MM.1S (cell line): ENCODE measurements around the gene DDX39B.
"Not testable (repeated sequence)": the region's sequence is repeated elsewhere in the genome, so short reads cannot be mapped to it uniquely, and the experiment has no call there.

Source experiments
- DNase-seq: peaks from one replicate; pipeline ENCODE4 v3.0.0-alpha.2; 2015
- H2AFZ ChIP-seq: fragments of 300-600 bp; sonication (generic); 2 replicates; pipeline ENCODE4 v1.6.0; 2016; ENCODE audit warnings: antibody characterized with exemption, low read length
- H3F3A ChIP-seq: fragments of 300-600 bp; sonication (generic); 2 replicates; pipeline ENCODE4 v1.6.1; 2016; ENCODE audit warnings: mild to moderate bottlenecking, antibody characterized with exemption, low read length, moderate library complexity, mixed read lengths; ENCODE audit not compliant: insufficient read depth
- H3K27ac ChIP-seq: fragments of 300-600 bp; sonication (generic); 2 replicates; pipeline ENCODE4 v1.5.1; 2016; ENCODE audit warnings: mild to moderate bottlenecking, low read length
- H3K27me3 ChIP-seq: fragments of 300-600 bp; sonication (generic); replicated peaks from 2 replicates; pipeline ENCODE4 v1.6.0; 2016; ENCODE audit warnings: low read length; ENCODE audit not compliant: insufficient read depth
- H3K36me3 ChIP-seq: fragments of 300-600 bp; sonication (generic); replicated peaks from 2 replicates; pipeline ENCODE4 v1.6.1; 2016; ENCODE audit warnings: mild to moderate bottlenecking, low read length, mixed read lengths; ENCODE audit not compliant: insufficient read depth
- H3K4me1 ChIP-seq: fragments of 300-600 bp; sonication (generic); 2 replicates; pipeline ENCODE4 v1.6.1; 2016; ENCODE audit warnings: low read length, mixed read lengths
- H3K4me2 ChIP-seq: fragments of 300-600 bp; sonication (generic); 2 replicates; pipeline ENCODE4 v1.6.0; 2016; ENCODE audit warnings: low read depth, low read length
- H3K4me3 ChIP-seq: fragments of 300-600 bp; sonication (generic); 2 replicates; pipeline ENCODE4 v1.5.1; 2016; ENCODE audit warnings: low read length, mixed read lengths
- H3K79me2 ChIP-seq: fragments of 300-600 bp; sonication (generic); 2 replicates; pipeline ENCODE4 v1.6.1; 2016; ENCODE audit warnings: mixed run types, low read length, mixed read lengths
- H3K9ac ChIP-seq: fragments of 300-600 bp; sonication (generic); 2 replicates; pipeline ENCODE4 v1.6.1; 2016; ENCODE audit warnings: low read length, mixed read lengths
- H3K9me2 ChIP-seq: fragments of 300-600 bp; sonication (generic); replicated peaks from 2 replicates; pipeline ENCODE4 v1.6.1; 2016; ENCODE audit warnings: mild to moderate bottlenecking, low read length, mixed read lengths; ENCODE audit not compliant: insufficient read depth
- H3K9me3 ChIP-seq: fragments of 300-600 bp; sonication (generic); replicated peaks from 2 replicates; pipeline ENCODE4 v1.6.1; 2016; ENCODE audit warnings: mild to moderate bottlenecking, low read length, mixed read lengths; ENCODE audit not compliant: insufficient read depth
- H4K20me1 ChIP-seq: fragments of 300-600 bp; sonication (generic); 2 replicates; pipeline ENCODE4 v1.6.1; 2016; ENCODE audit warnings: mild to moderate bottlenecking, low read length, moderate library complexity, mixed read lengths; ENCODE audit not compliant: insufficient read depth
- CTCF ChIP-seq: fragments of 300-600 bp; sonication (generic); IDR thresholded peaks from 2 replicates; pipeline ENCODE4 v1.5.1; 2016; ENCODE audit warnings: antibody characterized with exemption, low read length, mixed read lengths
- EZH2 ChIP-seq: fragments of 300-600 bp; sonication (generic); optimal IDR thresholded peaks from 2 replicates; pipeline ENCODE3; 2017; ENCODE audit warnings: low read depth, mild to moderate bottlenecking, antibody characterized with exemption, low read length, mixed read lengths
- EZH2phosphoT487 ChIP-seq: fragments of 300-600 bp; sonication (generic); IDR thresholded peaks from 2 replicates; pipeline ENCODE4 v1.6.1; 2018; ENCODE audit warnings: antibody characterized with exemption, low read length

Gene DDX39B

DNA sequence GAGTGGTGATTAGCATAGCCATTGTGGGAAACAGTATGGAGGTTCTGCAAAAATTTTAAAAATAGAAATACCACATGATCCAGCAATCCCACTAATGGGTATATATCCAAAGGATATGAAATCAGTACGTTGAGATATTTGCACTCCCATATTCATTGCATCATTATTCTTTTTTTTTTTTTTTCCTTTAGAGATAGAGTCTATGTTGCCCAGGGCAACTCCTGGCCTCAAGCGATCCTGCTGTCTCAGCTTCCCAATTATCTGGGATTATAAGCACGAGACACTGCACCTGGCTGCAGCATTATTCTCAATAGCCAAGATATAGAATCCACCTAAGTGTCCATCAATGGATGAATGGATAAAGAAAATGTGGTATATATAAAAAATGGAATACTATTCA is 20.0 kb downstream of the DDX39B start:
- H3F3A ChIP-seq: no peaks in the 10 kb centered on the region
- TF ChIP-seq CTCF (no peak), EZH2phosphoT487 (no peak), EZH2 (no peak)
- H3K27me3 ChIP-seq: no peaks in the 10 kb centered on the region
- no peak overlapping the region for H3K4me3 ChIP-seq
- H3K9me2 ChIP-seq: no peaks in the 10 kb centered on the region
- no peaks in the 10 kb centered on the region for H3K79me2 ChIP-seq
- H3K27ac ChIP-seq: no peak overlapping the region
- H4K20me1 ChIP-seq: no peaks in the 10 kb centered on the region
- no peak overlapping the region for H3K9ac ChIP-seq
- DNase-seq: no peak
- H2AFZ ChIP-seq: no peak overlapping the region
- no peak overlapping the region for H3K4me2 ChIP-seq
- H3K36me3 ChIP-seq: no peaks in the 10 kb centered on the region
- H3K9me3 ChIP-seq: no peaks in the 10 kb centered on the region
- no peaks in the 10 kb centered on the region for H3K4me1 ChIP-seq

DNA sequence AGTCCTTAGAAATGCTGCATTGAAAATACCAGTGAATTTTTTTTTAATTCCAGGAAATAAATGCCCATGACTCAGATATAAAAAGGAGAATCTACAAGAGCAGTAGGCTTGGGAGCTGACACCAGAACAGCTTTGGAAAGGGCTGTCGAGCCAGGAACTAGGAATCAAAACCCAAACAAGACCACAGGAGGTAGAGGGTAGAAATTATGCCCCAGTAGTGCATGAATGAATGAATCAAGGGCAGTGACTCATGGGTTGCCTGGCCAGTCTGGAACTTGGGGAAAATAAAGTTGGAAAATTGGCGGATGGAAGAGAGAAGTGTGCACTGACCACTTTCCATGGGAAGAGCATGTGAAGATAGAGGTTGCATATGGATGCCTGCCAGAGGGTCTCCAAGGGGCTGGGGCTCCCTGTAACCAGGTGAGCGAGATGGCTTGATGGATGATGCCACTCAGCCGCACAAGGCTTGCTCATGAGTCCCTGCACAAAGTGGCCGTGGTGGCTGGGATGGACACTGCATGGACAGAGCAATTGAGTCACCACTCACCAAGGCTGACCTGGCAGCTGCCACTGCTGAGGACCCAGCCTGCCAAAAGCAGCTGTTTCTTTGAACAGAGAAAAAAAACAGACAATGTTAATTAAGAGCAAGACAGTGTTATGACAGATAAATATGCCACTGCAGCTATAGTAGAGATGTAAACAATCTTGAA is 28.2 kb downstream of the DDX39B start:
- H3K79me2 ChIP-seq: no peaks in the 10 kb centered on the region
- TF ChIP-seq EZH2phosphoT487 (no peak), EZH2 (no peak), CTCF (no peak)
- H3K36me3 ChIP-seq: no peaks in the 10 kb centered on the region; the same call in 1 of the 2 replicates
- no peak overlapping the region for H3K27ac ChIP-seq
- no peak for DNase-seq
- H3F3A ChIP-seq: no peaks in the 10 kb centered on the region
- no peaks in the 10 kb centered on the region for H3K4me1 ChIP-seq
- H3K9ac ChIP-seq: no peak overlapping the region
- H3K9me2 ChIP-seq: no peaks in the 10 kb centered on the region
- no peaks in the 10 kb centered on the region for H4K20me1 ChIP-seq
- H2AFZ ChIP-seq: no peak overlapping the region
- no peaks in the 10 kb centered on the region for H3K9me3 ChIP-seq
- H3K27me3 ChIP-seq: no peaks in the 10 kb centered on the region
- no peak overlapping the region for H3K4me2 ChIP-seq
- no peak overlapping the region for H3K4me3 ChIP-seq

DNA sequence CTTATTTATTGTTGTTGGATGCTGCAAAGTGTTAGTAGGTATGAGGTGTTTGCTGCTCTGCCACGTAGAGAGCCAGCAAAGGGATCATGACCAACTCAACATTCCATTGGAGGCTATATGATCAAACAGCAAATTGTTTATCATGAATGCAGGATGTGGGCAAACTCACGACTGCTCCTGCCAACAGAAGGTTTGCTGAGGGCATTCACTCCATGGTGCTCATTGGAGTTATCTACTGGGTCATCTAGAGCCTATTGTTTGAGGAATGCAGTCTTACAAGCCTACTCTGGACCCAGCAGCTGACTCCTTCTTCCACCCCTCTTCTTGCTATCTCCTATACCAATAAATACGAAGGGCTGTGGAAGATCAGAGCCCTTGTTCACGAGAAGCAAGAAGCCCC is 31.8 kb downstream of the DDX39B start:
- no peak for DNase-seq
- H3K9ac ChIP-seq: no peak overlapping the region
- no peaks in the 10 kb centered on the region for H3K9me2 ChIP-seq
- TF ChIP-seq CTCF: no peak
- H3K4me2 ChIP-seq: no peak overlapping the region
- H3K27ac ChIP-seq: no peak overlapping the region
- no peaks in the 10 kb centered on the region for H3K9me3 ChIP-seq
- H4K20me1 ChIP-seq: peaks cover 11% of the 10 kb centered on the region
- H3F3A ChIP-seq: no peaks in the 10 kb centered on the region
- H3K4me1 ChIP-seq: no peaks in the 10 kb centered on the region
- H3K27me3 ChIP-seq: no peaks in the 10 kb centered on the region
- peaks cover 30% of the 10 kb centered on the region for H3K79me2 ChIP-seq
- H2AFZ ChIP-seq: no peak overlapping the region
- no peak overlapping the region for H3K4me3 ChIP-seq
- H3K36me3 ChIP-seq: no peaks in the 10 kb centered on the region; the same call in none of the 2 replicates

DNA sequence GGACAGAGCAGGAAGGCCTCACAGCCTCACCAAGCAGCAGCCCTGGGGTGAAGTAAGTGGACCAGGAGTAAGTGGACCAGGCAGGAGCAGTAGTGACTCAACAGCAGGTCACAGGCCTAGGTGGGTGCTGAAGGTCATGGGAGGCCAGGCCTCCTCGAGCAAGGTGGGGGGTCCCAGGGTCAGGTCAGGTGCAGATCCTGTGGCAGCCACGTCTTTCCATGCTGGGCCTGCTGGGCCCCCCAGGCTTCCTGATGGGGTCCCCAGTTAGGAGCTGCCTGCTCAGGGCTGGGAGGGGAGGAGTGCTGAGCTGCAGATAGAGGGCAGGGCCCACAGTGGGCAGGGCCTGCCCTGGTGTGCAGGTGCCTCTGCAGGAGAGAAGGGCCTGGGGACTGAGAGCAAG is 32.8 kb downstream of the DDX39B start:
- DNase-seq, H3K4me3 ChIP-seq, H3K9me2 ChIP-seq, H3K27ac ChIP-seq, H3K27me3 ChIP-seq, H3K9me3 ChIP-seq, H3K36me3 ChIP-seq, H3F3A ChIP-seq, H2AFZ ChIP-seq, H3K9ac ChIP-seq, H3K4me1 ChIP-seq, H3K4me2 ChIP-seq: not testable (repeated sequence)
- Histone ChIP-seq H3K79me2 (peaks cover 40% of the 10 kb centered on the region), H4K20me1 (peaks cover 18% of the 10 kb centered on the region)
